Ureter (tissue), 1 donor: ENCODE measurements around the gene PPL. TPM values are rescaled to one million over a fixed set of nuclear protein-coding genes. Genes with fewer than 3 reads are reported as not detected.

Experiments
- total RNA-seq: library from RNA; stranded (reverse); gene quantifications from one replicate; pipeline ENCODE4 v1.2.4, GENCODE V29; 2023
- donor health status: DM: yes; HTN: yes; CAD: no.

PPL gene
- total RNA-seq, 1 donor from 2014 or later, result 108 TPM

Other genes with a start within 250 kb of the PPL start
- gene NUDT16L1, start 243.6 kb downstream of the PPL start, total RNA-seq, result 33.1 TPM
- gene ANKS3, start 202.9 kb downstream of the PPL start, total RNA-seq, result 35.3 TPM
- 0.91 TPM for gene DNAAF8, start 202.6 kb downstream of the PPL start, total RNA-seq
- 22.5 TPM for gene ZNF500, start 170.0 kb downstream of the PPL start, total RNA-seq
- not detected for gene SEPTIN12, start 148.8 kb downstream of the PPL start, total RNA-seq
- gene SMIM22, start 141.8 kb downstream of the PPL start, total RNA-seq, result 225 TPM
- gene ROGDI, start 134.5 kb downstream of the PPL start, total RNA-seq, result 35.5 TPM
- 120 TPM for gene GLYR1, start 89.9 kb downstream of the PPL start, total RNA-seq
- gene UBN1, start 89.7 kb downstream of the PPL start, total RNA-seq, result 33.2 TPM
- not detected for gene SEC14L5, start 21.2 kb upstream of the PPL start, total RNA-seq
- gene NAGPA, start 96.8 kb upstream of the PPL start, total RNA-seq, result 9.0 TPM
- gene C16orf89, start 128.8 kb upstream of the PPL start, total RNA-seq, result 10.0 TPM
- gene ALG1, start 134.7 kb upstream of the PPL start, total RNA-seq, result 27.0 TPM
- gene EEF2KMT, start 160.6 kb upstream of the PPL start, total RNA-seq, result 15.4 TPM